Measurements from ENCODE around the gene B4GALNT3. TPM values are rescaled to one million over a fixed set of nuclear protein-coding genes. Genes with fewer than 3 reads are reported as not detected.

The B4GALNT3 gene
- total and polyA plus RNA-seq, 10 of the 15 experiments (the other 5 are each of a cell fraction or from before 2014, with no cell fraction given): 0.05 to 4.2 (median 2.7) TPM; not detected in 1

GRCh38 chr12:554001-554285, 94.2 kb downstream of the B4GALNT3 start:
- ATAC-seq (no peak), DNase-seq (ENCODE audit: low read depth, low spot score) (no peak), FAIRE-seq (no peak)
- SMC1A ChIA-PET (ENCODE audit: uncharacterized antibody, unreplicated experiment): no interaction called here
- no peaks in the 10 kb centered on the region for H3K79me2 ChIP-seq (ENCODE audit: control insufficient read depth, insufficient read depth, low read length)
- no peaks in the 10 kb centered on the region for H3K9me3 ChIP-seq (replicated peaks; ENCODE audit: control insufficient read depth, insufficient read depth, low read length)
- in situ Hi-C loops (cut with MboI) (loop anchor here (5.0 kb wide), 1 partner anchor 97 kb away; the partner anchor contains the start of gene B4GALNT3), intact Hi-C loops (cut with micrococcal nuclease; ENCODE audit: unreplicated experiment) (no loop called here)
- H3K9ac ChIP-seq (ENCODE audit: control insufficient read depth, insufficient read depth, low read length): peak overlapping the region; percentile 42
- RAD21 ChIA-PET (ENCODE audit: unreplicated experiment): no interaction called here
- H3K4me3 ChIP-seq: peak overlapping the region; percentile 48; the same call in 1 of the 2 replicates
- peak overlapping the region; percentile 70; the same call in 1 of the 2 replicates for H2AFZ ChIP-seq (ENCODE audit: control insufficient read depth, low read depth, low read length)
- H3K27ac ChIP-seq (ENCODE audit: control insufficient read depth, insufficient read depth): 0 out of 2 replicates have a peak overlapping the region, but pooled peaks have one; percentile 1
- POLR2A ChIA-PET: no interaction called here
- no peaks in the 10 kb centered on the region for H3K4me1 ChIP-seq (ENCODE audit: control insufficient read depth, insufficient read depth, low read length)
- BruUV-seq (replicated peaks): no TSS peak
- TF ChIP-seq KLF5 (IDR thresholded peaks at IDR 0.05; ENCODE audit: partially characterized antibody): no peak
- TF ChIP-seq HDAC6 (IDR thresholded peaks at IDR 0.05; ENCODE audit: unreplicated experiment): no peak
- TF ChIP-seq EZH2 (IDR thresholded peaks at IDR 0.05; ENCODE audit: borderline replicate concordance, control insufficient read depth, low read depth, low read length): no peak
- TF ChIP-seq CBX3 (IDR thresholded peaks at IDR 0.05; ENCODE audit: borderline replicate concordance, low read depth): no peak
- no peak for TF ChIP-seq PAX5 (IDR thresholded peaks at IDR 0.05; ENCODE audit: borderline replicate concordance, low read depth, low read length)
- TF ChIP-seq PKNOX1 (IDR thresholded peaks at IDR 0.05): no peak
- TF ChIP-seq ASH2L (IDR thresholded peaks at IDR 0.05; ENCODE audit: borderline replicate concordance, low read depth): no peak
- TF ChIP-seq EP300 (IDR thresholded peaks at IDR 0.05; ENCODE audit: borderline replicate concordance in 1 of 2, control insufficient read depth in 1 of 2, low read depth in 2 of 2, low read length in 2 of 2): no peak
- no peak for TF ChIP-seq NFXL1 (IDR thresholded peaks at IDR 0.05; ENCODE audit: borderline replicate concordance)
- TF ChIP-seq TBL1XR1 (IDR thresholded peaks at IDR 0.05; ENCODE audit: low read depth, low read length): no peak
- no peak for TF ChIP-seq EED (IDR thresholded peaks at IDR 0.05; ENCODE audit: low read depth)
- TF ChIP-seq MYB (IDR thresholded peaks at IDR 0.05; ENCODE audit: borderline replicate concordance, low read depth, low read length): no peak
- no peak for TF ChIP-seq NFYB (IDR thresholded peaks at IDR 0.05; ENCODE audit: insufficient read depth, low read depth, low read length)
- no peak for TF ChIP-seq CBFB (IDR thresholded peaks at IDR 0.05; ENCODE audit: low read depth)
- no peak for TF ChIP-seq SMAD1 (IDR thresholded peaks at IDR 0.05; ENCODE audit: low read depth, partially characterized antibody)
- no peak for TF ChIP-seq MEF2A (IDR thresholded peaks at IDR 0.05; ENCODE audit: insufficient read depth, low read depth, low read length)
- TF ChIP-seq CEBPB (IDR thresholded peaks at IDR 0.05; ENCODE audit: borderline replicate concordance in 1 of 2, low read depth in 2 of 2, low read length in 2 of 2): no peak
- CTCF ChIA-PET: interaction anchor here (0.8 to 1.8 kb wide), 2 partner anchors 16 to 101 kb away, joined by 5 to 8 read pairs; no protein-coding TSS in a partner anchor
- WGBS (ENCODE audit: insufficient coverage, insufficient replicate concordance, low lambda C conversion rate, missing lambda C conversion rate): 40% methylated on average over 7 of the region's 8 CpGs
- no peaks in the 10 kb centered on the region for H3K36me3 ChIP-seq (ENCODE audit: control insufficient read depth in 2 of 2, insufficient read depth in 2 of 2, low read length in 1 of 2)
- peaks cover 0 to 3% of the 10 kb centered on the region in 2 experiments; a peak in 1 of 4 replicates for H3K27me3 ChIP-seq (replicated peaks in 1 of 2; ENCODE audit: control insufficient read depth in 2 of 2, insufficient read depth in 2 of 2, low read length in 1 of 2)
- peak overlapping the region; percentile 31 for H3K4me2 ChIP-seq (ENCODE audit: control insufficient read depth, insufficient read depth)
- H4K20me1 ChIP-seq (ENCODE audit: control insufficient read depth, insufficient read depth): no peaks in the 10 kb centered on the region

All from GM12878 (cell line).